Neuronal stem cell (in vitro differentiated cells): Measurements from ENCODE around the gene MINPP1.

Experiments
- DNase-seq: peaks from one replicate; pipeline ENCODE4 v3.0.0-alpha.2; 2013; ENCODE audit warnings: low spot score
- H2AFZ ChIP-seq: one replicate; pipeline ENCODE4 v1.6.1; 2013; ENCODE audit warnings: mild to moderate bottlenecking, low read length, inconsistent platforms
- H2AK5ac ChIP-seq: 2 replicates; pipeline ENCODE4 v1.6.1; 2013; ENCODE audit warnings: low read depth, mild to moderate bottlenecking, inconsistent platforms, low read length, moderate library complexity, mixed read lengths
- H2BK120ac ChIP-seq: 2 replicates; pipeline ENCODE4 v1.6.1; 2013; ENCODE audit warnings: low read depth, mild to moderate bottlenecking, inconsistent platforms, low read length, moderate library complexity, mixed read lengths
- H2BK12ac ChIP-seq: one replicate; pipeline ENCODE4 v1.6.1; 2013; ENCODE audit warnings: low read length, inconsistent platforms
- H2BK15ac ChIP-seq: 2 replicates; pipeline ENCODE4 v1.6.1; 2013; ENCODE audit warnings: mild to moderate bottlenecking, low read length, inconsistent platforms, mixed read lengths
- H2BK5ac ChIP-seq: one replicate; pipeline ENCODE4 v1.6.1; 2013; ENCODE audit warnings: inconsistent platforms, mild to moderate bottlenecking, low read length, moderate library complexity
- H3K14ac ChIP-seq: one replicate; pipeline ENCODE4 v1.6.1; 2013; ENCODE audit warnings: low read length, inconsistent platforms
- H3K18ac ChIP-seq: 2 replicates; pipeline ENCODE4 v1.6.1; 2013; ENCODE audit warnings: low read length, inconsistent platforms
- H3K23ac ChIP-seq: 2 replicates; pipeline ENCODE4 v1.6.1; 2013; ENCODE audit warnings: low read depth, mild to moderate bottlenecking, mixed read lengths, low read length, inconsistent platforms; ENCODE audit not compliant: poor library complexity
- H3K27ac ChIP-seq: replicated peaks from 3 replicates; pipeline ENCODE4 v1.5.1; 2013; ENCODE audit warnings: low read length, inconsistent platforms
- H3K27me3 ChIP-seq, 3 experiments: 2 replicates each; pipeline ENCODE4 v1.6.1; 2013; ENCODE audit warnings: low read length in 3 of 3, mild to moderate bottlenecking in 2 of 3, inconsistent platforms in 1 of 3, low read depth in 1 of 3, mixed read lengths in 1 of 3, moderate library complexity in 1 of 3; ENCODE audit not compliant: control insufficient read depth in 3 of 3, insufficient read depth in 3 of 3
- H3K36me3 ChIP-seq, 2 donors: replicated peaks in 1 of 2; 2 replicates each; pipeline ENCODE4 v1.6.1; 2013; ENCODE audit warnings: low read length in 2 of 2; ENCODE audit not compliant: control insufficient read depth in 2 of 2, insufficient read depth in 2 of 2
- H3K4ac ChIP-seq: 2 replicates; pipeline ENCODE4 v1.6.1; 2013; ENCODE audit warnings: inconsistent platforms, mild to moderate bottlenecking, low read length, moderate library complexity
- H3K4me1 ChIP-seq, 2 donors: 1 replicate in 1 of 2; 2 replicates in 1 of 2; pipeline ENCODE4 v1.6.1; 2013; ENCODE audit warnings: low read length in 2 of 2, low read depth in 1 of 2; ENCODE audit not compliant: control insufficient read depth in 2 of 2, insufficient read depth in 1 of 2
- H3K4me2 ChIP-seq: one replicate; pipeline ENCODE4 v1.6.1; 2013; ENCODE audit warnings: mild to moderate bottlenecking, low read length, inconsistent platforms; ENCODE audit not compliant: insufficient read depth, poor library complexity, severe bottlenecking
- H3K4me3 ChIP-seq, 2 donors: 2 replicates each; pipeline ENCODE4 v1.5.1; 2013; ENCODE audit warnings: low read length in 2 of 2, mild to moderate bottlenecking in 2 of 2, inconsistent platforms in 1 of 2, moderate library complexity in 1 of 2
- H3K79me1 ChIP-seq: one replicate; pipeline ENCODE4 v1.6.1; 2013; ENCODE audit warnings: low read depth, mild to moderate bottlenecking, inconsistent platforms, low read length, moderate library complexity
- H3K9ac ChIP-seq: one replicate; pipeline ENCODE4 v1.6.1; 2013; ENCODE audit warnings: mild to moderate bottlenecking, low read depth, low read length, inconsistent platforms; ENCODE audit not compliant: poor library complexity
- H3K9me3 ChIP-seq, 2 donors: replicated peaks in 1 of 2; 2 replicates each; pipeline versions ENCODE3 to v1.6.1; 2013; ENCODE audit warnings: low read length in 2 of 2, mild to moderate bottlenecking in 2 of 2, inconsistent platforms in 1 of 2, low read depth in 1 of 2, mixed read lengths in 1 of 2, moderate library complexity in 1 of 2; ENCODE audit not compliant: control insufficient read depth in 2 of 2, insufficient read depth in 1 of 2
- H4K8ac ChIP-seq: one replicate; pipeline ENCODE4 v1.6.1; 2013; ENCODE audit warnings: low read depth, mild to moderate bottlenecking, inconsistent platforms, low read length, moderate library complexity
- H4K91ac ChIP-seq: one replicate; pipeline ENCODE4 v1.6.1; 2013; ENCODE audit warnings: low read length, low read depth, mild to moderate bottlenecking, inconsistent platforms; ENCODE audit not compliant: poor library complexity
- WGBS, 2 donors: extraction: QIAGEN DNeasy Blood & Tissue Kit; methylation state at CpG; one replicate each; pipeline ENCODE4 v1.1.7; 2013; ENCODE audit warnings: missing lambda C conversion rate in 2 of 2, mixed read lengths in 1 of 2; ENCODE audit not compliant: insufficient read length in 2 of 2, insufficient replicate concordance in 1 of 2; ENCODE audit errors: extremely low coverage in 2 of 2; 5-methylcytosine and 5-hydroxymethylcytosine counted together

The MINPP1 gene

DNA sequence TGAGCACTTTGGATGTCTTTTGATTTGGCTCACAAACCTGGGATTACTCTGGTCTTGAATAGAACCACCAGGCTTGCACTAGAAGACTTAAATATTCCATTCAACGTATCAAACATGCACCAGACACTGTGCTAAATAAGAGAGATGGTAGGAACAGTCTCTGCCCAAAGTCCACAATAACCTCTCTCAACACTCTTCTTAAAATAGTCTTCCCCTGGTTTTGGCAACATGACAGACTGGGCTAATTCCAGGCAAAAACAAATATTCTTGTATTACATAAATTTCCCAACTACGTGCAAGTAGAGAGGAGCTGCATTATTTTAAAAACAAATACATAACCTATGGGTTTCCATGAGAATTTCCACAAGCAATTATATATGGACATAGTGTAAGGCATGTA lies 90.2 kb downstream of the MINPP1 start:
- no peak overlapping the region for H2AK5ac ChIP-seq
- H3K9ac ChIP-seq = no peak overlapping the region
- WGBS, 2 donors = no CpG with 5 or more reads among the region's 2 CpGs
- H3K14ac ChIP-seq = no peak overlapping the region
- H3K27me3 ChIP-seq = peaks cover 0 to 8% (median 0%) of the 10 kb centered on the region in 3 experiments
- no peak overlapping the region for H3K27ac ChIP-seq
- H3K9me3 ChIP-seq = no peaks in the 10 kb centered on the region
- H2AFZ ChIP-seq = no peak overlapping the region
- no peak overlapping the region for H3K23ac ChIP-seq
- H3K36me3 ChIP-seq = no peaks in the 10 kb centered on the region
- H3K79me1 ChIP-seq = no peaks in the 10 kb centered on the region
- no peak overlapping the region for H2BK5ac ChIP-seq
- no peaks in the 10 kb centered on the region for H3K4me1 ChIP-seq
- H2BK12ac ChIP-seq = no peak overlapping the region
- H3K4me2 ChIP-seq = no peak overlapping the region
- no peak overlapping the region for H3K4ac ChIP-seq
- H4K8ac ChIP-seq = no peak overlapping the region
- H3K4me3 ChIP-seq = no peak overlapping the region
- H2BK15ac ChIP-seq = no peak overlapping the region
- H3K18ac ChIP-seq = no peak overlapping the region
- H4K91ac ChIP-seq = no peak overlapping the region
- H2BK120ac ChIP-seq = no peak overlapping the region
- no peak for DNase-seq

DNA sequence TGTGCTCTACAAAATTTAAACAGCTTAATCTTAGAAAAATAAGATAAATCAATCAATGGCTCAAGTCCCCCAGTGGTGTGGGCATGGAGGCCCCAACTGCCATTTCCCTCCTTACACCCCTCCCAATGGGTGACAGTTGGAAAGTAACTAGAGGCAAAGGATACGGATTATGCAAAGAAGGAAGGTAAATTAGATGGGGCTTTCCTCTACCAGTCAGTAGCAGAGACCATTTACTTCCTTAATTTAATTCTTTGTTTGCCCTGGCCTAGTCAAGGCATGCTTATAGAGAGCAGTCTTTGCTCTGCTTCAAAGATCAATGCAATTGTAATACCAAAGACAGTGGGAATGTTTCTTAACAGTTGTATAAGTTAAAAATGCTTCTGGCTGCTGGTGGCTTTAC lies 91.7 kb downstream of the MINPP1 start:
- Histone ChIP-seq H2BK5ac (no peak overlapping the region), H3K4me3 (no peak overlapping the region), H3K9me3 (no peaks in the 10 kb centered on the region), H3K4ac (no peak overlapping the region), H2BK120ac (no peak overlapping the region), H3K23ac (no peak overlapping the region), H2AFZ (no peak overlapping the region), H2BK12ac (no peak overlapping the region), H3K18ac (no peak overlapping the region), H3K36me3 (no peaks in the 10 kb centered on the region), H3K4me2 (no peak overlapping the region), H3K4me1 (no peaks in the 10 kb centered on the region), H2BK15ac (no peak overlapping the region), H3K27me3 (peaks cover 0 to 8% (median 0%) of the 10 kb centered on the region in 3 experiments), H4K91ac (no peak overlapping the region), H3K14ac (no peak overlapping the region), H3K9ac (no peak overlapping the region), H4K8ac (no peak overlapping the region), H2AK5ac (no peak overlapping the region), H3K79me1 (no peaks in the 10 kb centered on the region), H3K27ac (no peak overlapping the region)
- no peak for DNase-seq
- WGBS, 2 donors = no CpG with 5 or more reads among the region's 1 CpG

DNA sequence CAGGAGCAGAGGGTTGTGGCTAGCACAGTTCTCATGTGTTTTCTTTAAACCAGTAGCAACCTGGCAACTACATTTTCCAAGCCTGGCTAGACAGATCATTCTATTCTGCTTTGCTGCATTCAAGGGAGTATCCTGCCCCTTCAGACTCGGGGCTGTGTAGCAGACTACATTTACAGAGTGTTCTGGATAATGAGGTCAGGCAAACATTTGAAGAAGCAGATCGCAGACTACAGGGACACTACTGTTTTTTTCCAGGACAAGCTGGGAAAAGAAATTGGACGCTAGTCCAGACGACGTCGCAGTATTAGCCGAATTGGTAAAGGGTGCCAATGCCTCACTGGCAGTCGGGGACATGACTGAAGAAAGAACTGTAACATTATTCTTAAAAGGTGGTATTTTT lies 94.0 kb downstream of the MINPP1 start:
- Histone ChIP-seq H4K91ac (no peak overlapping the region), H2BK12ac (no peak overlapping the region), H3K9me3 (no peaks in the 10 kb centered on the region), H3K18ac (no peak overlapping the region), H2AFZ (no peak overlapping the region), H3K79me1 (no peaks in the 10 kb centered on the region), H2BK15ac (no peak overlapping the region), H2AK5ac (no peak overlapping the region), H2BK5ac (no peak overlapping the region), H3K4me3 (no peak overlapping the region), H3K36me3 (no peaks in the 10 kb centered on the region), H3K14ac (no peak overlapping the region), H3K9ac (no peak overlapping the region), H3K23ac (no peak overlapping the region), H3K27me3 (peaks cover 0 to 2% (median 0%) of the 10 kb centered on the region in 3 experiments), H3K4me1 (no peaks in the 10 kb centered on the region), H3K27ac (no peak overlapping the region), H3K4ac (no peak overlapping the region), H2BK120ac (no peak overlapping the region), H4K8ac (no peak overlapping the region), H3K4me2 (no peak overlapping the region)
- no peak for DNase-seq
- WGBS, 2 donors = no CpG with 5 or more reads among the region's 8 CpGs

DNA sequence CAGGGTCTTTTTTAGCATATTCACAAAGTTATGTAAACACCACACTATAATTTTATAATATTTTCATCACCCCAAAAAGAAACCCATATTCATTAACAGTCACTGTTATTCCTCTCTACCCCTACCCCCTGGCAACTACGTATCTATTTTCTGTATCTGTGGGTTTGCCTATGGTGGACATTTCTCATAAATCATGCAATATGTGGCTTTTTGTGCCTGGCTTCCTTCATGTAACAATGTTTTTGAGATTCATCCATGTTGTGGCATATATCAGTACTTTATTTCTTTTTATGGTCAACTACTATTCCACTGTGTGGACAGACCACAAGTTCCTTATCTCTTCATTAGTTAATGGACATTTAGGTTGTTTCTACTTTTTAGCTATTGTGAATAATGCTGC lies 95.9 kb downstream of the MINPP1 start:
- H3K4ac ChIP-seq = no peak overlapping the region
- no peak overlapping the region for H3K4me3 ChIP-seq
- H2AK5ac ChIP-seq = no peak overlapping the region
- H2BK120ac ChIP-seq = no peak overlapping the region
- no peak overlapping the region for H3K27ac ChIP-seq
- H3K79me1 ChIP-seq = no peaks in the 10 kb centered on the region
- no peak overlapping the region for H2BK5ac ChIP-seq
- H4K8ac ChIP-seq = no peak overlapping the region
- H3K27me3 ChIP-seq = no peaks in the 10 kb centered on the region
- no peak overlapping the region for H3K14ac ChIP-seq
- no peak overlapping the region for H2BK15ac ChIP-seq
- WGBS, 2 donors = no CpG with 5 or more reads among the region's 1 CpG
- no peak overlapping the region for H3K18ac ChIP-seq
- no peak for DNase-seq
- no peak overlapping the region for H4K91ac ChIP-seq
- no peak overlapping the region for H2AFZ ChIP-seq
- no peak overlapping the region for H3K9ac ChIP-seq
- peaks cover 0 to 3% of the 10 kb centered on the region in 2 donors for H3K4me1 ChIP-seq
- H3K4me2 ChIP-seq = no peak overlapping the region
- no peaks in the 10 kb centered on the region for H3K36me3 ChIP-seq
- no peak overlapping the region for H3K23ac ChIP-seq
- no peak overlapping the region for H2BK12ac ChIP-seq
- H3K9me3 ChIP-seq = no peaks in the 10 kb centered on the region
